Loucy (cell line): ENCODE results near the gene SIDT2.

Source experiments
- EZH2phosphoT487 ChIP-seq: fragments of 200-600 bp; IDR thresholded peaks from 2 replicates; pipeline ENCODE4 v1.6.1; 2018; ENCODE audit warnings: antibody characterized with exemption, mild to moderate bottlenecking, moderate library complexity, borderline replicate concordance
- TF ChIP-seq, protein P1 (sequence below): fragments of 200-600 bp; sonication (generic); conservative IDR thresholded peaks from 2 replicates; pipeline ENCODE4 v1.5.1; 2014; ENCODE audit warnings: mild to moderate bottlenecking, antibody characterized with exemption, low read length

DNA sequence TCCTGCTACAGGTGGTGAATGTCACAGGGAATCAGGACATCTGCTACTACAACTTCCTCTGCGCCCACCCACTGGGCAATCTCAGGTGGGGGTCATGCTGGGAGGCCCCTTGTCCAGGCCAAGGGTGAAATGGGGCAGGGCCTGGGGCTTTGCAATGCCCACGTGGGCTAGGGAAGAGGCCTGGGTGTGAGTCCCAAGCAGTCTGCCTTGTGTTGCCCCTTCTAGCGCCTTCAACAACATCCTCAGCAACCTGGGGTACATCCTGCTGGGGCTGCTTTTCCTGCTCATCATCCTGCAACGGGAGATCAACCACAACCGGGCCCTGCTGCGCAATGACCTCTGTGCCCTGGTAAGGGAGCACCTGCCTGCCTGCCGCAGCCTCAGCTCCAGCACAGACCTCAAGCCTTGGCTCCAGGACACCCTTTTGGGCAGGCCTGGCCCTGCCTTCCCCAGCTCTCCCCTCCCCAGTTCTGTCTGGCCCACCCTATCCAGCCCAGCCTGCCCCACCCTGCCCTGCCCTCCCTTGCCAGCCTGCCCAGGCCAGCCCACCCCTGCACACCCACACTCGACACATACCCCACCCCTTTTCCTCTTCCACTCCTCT is 11.5 kb downstream of the SIDT2 start:
- TF ChIP-seq, protein P1, sequence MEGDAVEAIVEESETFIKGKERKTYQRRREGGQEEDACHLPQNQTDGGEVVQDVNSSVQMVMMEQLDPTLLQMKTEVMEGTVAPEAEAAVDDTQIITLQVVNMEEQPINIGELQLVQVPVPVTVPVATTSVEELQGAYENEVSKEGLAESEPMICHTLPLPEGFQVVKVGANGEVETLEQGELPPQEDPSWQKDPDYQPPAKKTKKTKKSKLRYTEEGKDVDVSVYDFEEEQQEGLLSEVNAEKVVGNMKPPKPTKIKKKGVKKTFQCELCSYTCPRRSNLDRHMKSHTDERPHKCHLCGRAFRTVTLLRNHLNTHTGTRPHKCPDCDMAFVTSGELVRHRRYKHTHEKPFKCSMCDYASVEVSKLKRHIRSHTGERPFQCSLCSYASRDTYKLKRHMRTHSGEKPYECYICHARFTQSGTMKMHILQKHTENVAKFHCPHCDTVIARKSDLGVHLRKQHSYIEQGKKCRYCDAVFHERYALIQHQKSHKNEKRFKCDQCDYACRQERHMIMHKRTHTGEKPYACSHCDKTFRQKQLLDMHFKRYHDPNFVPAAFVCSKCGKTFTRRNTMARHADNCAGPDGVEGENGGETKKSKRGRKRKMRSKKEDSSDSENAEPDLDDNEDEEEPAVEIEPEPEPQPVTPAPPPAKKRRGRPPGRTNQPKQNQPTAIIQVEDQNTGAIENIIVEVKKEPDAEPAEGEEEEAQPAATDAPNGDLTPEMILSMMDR: no peak
- no peak for TF ChIP-seq EZH2phosphoT487
